GM18867 (cell line): ENCODE results near the gene DLG2.
"Not testable (repeated sequence)": the region's sequence is repeated elsewhere in the genome, so short reads cannot be mapped to it uniquely, and the experiment has no call there.

ENCODE experiments used
- ATAC-seq: cut with Tn5 transposase; IDR thresholded peaks from one replicate; pipeline ENCODE4 v1.9.1; 2021; ENCODE audit warnings: mild to moderate bottlenecking, moderate library complexity; ENCODE audit not compliant: unreplicated experiment

DLG2 gene

GRCh38 chr11:85472953-85473352 lies 154.2 kb downstream of the DLG2 start:
- ATAC-seq: no peak

GRCh38 chr11:85464283-85464682 lies 162.9 kb downstream of the DLG2 start:
- ATAC-seq: no peak

GRCh38 chr11:85459304-85459703 lies 167.8 kb downstream of the DLG2 start:
- ATAC-seq: no peak

DNA sequence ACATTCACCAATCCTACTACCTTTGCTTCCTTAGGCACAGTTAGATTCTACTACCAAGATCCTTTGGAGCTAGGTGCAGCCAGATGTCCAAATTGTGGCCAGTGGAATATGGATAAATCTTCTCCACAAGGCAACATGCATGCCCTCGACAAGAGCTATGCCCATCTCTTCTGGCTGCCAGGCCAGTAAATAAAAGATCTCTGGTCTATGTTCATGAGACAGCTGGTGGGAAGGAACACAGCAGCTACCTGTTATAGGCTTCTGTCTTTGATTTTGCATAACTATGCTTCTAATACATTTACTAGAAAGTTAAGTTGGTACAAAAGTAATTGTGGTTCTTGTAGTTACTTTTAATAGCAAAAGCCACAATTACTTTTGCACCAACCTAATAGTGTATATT lies 182.7 kb downstream of the DLG2 start:
- ATAC-seq: no peak

GRCh38 chr11:85440273-85440672 lies 186.9 kb downstream of the DLG2 start:
- no peak for ATAC-seq

GRCh38 chr11:85438328-85438727 lies 188.8 kb downstream of the DLG2 start:
- ATAC-seq: no peak

DNA sequence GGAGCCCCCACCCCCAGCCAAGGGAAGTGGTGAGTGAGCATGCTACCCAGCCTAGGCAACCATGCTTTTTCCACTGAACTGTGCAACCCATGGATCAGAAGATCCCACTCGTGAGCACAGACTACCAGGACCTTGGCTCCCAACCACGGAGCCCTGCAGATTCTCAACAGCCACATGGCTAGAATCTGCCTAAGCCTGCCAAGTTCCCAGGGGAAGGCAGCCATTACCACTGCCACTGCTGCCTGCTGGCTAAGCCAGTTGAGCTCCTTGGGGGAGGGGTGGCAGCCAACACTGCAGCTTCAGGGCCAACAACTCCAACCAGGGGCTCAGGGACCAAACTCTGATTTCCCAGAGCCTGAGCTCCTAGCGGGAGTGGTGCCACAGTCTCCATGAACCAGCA lies 195.8 kb downstream of the DLG2 start:
- no peak for ATAC-seq

DNA sequence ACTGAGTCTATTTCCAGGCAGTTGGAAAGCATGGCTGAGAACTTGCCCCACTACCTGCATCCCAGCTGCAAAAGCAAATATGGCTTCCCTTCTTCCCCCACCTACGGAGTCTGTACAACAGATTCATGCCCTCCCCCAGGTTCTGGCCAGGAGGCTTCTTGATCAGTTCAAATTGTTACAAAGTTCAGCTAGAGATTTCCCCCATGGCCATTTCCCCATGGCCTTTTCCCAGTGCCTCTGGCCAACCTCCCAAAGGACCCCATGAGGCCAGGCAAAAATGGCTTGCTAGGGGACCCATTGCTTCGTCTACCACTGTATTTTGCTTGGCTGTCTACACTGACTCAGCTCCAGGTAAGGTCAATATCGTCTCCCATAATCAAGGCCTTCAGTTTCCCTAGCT lies 203.3 kb downstream of the DLG2 start:
- ATAC-seq: no peak

- no peak for ATAC-seq
Observed at GRCh38 chr11:85423316-85423715, 203.8 kb downstream of the DLG2 start.

GRCh38 chr11:85414175-85414574 lies 213.0 kb downstream of the DLG2 start:
- ATAC-seq: no peak

DNA sequence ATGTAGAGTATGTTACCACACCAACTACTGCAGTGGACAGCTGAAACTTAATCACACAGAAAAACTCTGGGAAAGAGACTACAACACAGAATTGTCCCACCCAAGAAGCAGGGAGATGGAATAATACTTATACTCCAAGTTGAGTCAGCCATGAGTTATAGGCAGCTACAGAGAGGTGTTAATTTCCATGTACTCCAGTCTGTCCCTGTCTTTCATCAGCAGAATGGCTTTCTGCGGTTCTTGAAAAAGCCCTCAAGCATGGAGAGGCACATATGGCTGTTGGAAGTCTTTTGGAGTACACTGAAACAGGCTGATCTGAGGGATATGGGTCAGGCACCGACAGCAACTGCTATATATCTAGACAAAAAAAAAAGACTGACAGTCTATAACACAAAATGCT lies 219.5 kb downstream of the DLG2 start:
- no peak for ATAC-seq

- ATAC-seq: no peak
Observed at GRCh38 chr11:85406841-85407240, 220.3 kb downstream of the DLG2 start.

GRCh38 chr11:85406316-85406715 lies 220.8 kb downstream of the DLG2 start:
- no peak for ATAC-seq

- not testable (repeated sequence) for ATAC-seq
Observed at GRCh38 chr11:85395515-85396055, 231.6 kb downstream of the DLG2 start.

- no peak for ATAC-seq
Observed at GRCh38 chr11:85394283-85394682, 232.9 kb downstream of the DLG2 start.

DNA sequence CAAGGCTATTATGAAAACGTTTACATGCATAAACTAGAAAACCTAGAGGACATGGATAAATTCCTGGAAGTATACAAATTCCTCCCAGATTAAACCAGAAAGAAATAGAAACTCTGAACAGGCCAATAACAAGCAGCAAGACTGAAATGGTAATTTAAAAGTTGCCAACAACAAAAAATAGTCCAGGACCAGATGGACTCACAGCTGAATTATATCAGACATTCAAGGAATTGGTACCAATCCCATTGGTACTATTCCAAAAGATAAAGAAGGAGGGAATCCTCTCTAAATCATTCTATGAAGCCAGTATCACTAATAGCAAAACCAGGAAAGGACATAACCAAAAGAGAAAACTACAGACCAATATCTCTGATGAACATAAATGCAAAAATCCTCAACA lies 236.0 kb downstream of the DLG2 start:
- no peak for ATAC-seq

- ATAC-seq: no peak
Observed at GRCh38 chr11:85385547-85385946, 241.6 kb downstream of the DLG2 start.

DNA sequence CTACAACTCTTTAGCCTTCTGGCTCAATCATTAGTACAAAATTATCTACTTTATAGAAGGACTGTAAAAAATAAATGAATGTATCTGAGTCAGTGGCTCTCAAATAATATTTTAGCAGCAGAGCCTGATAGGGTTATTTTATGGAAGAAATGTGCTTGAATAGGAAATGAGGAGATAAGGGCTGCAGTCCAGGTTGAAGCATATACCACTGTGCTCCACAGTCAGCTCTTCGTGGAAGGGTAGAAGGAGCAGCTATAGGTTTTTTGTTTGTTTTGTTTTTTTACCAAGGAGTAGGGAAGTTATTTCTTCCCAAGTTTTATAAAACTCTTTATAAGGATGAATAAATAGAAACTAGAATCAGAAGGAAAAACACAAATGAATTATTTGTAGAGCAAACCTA lies 242.0 kb downstream of the DLG2 start:
- ATAC-seq: no peak

DNA sequence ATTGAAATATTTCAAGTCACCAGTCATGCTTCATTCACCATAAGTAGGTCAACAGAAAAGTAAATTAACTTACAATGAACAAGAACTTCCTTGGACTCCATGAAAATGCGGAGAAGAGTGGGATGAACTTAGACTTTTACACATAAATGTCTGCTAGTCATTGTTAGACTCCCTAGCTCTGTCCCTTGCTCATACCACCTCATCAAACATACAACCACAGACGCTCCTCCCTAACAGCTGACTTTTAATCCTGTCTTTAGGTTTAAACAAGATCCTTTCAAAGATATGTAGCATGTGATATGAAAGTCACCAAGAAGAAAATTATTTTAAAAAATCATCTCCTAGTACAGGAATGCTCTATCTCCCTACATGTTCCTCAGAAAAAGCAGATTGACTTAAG lies 248.1 kb downstream of the DLG2 start:
- no peak for ATAC-seq

GRCh38 chr11:85377901-85378300 lies 249.2 kb downstream of the DLG2 start:
- no peak for ATAC-seq

DNA sequence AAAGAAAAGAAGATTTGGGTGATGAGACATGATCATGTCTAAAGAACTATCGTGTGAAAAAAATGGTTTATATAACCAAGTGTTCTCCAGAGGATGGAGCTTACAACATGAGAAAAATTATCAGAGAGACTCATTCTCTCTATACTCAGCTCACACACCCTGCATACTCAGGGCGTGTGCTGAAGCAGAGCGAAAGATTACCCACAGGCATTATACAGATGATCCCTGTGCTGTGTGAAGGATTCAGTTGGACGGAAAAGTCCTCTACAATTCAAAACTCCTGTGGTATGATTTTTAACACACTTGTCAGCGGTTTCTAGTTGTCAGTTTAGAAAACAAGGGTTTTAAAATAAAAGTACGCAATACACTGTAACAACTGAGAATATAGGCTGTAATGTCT lies 267.3 kb downstream of the DLG2 start:
- ATAC-seq: no peak

DNA sequence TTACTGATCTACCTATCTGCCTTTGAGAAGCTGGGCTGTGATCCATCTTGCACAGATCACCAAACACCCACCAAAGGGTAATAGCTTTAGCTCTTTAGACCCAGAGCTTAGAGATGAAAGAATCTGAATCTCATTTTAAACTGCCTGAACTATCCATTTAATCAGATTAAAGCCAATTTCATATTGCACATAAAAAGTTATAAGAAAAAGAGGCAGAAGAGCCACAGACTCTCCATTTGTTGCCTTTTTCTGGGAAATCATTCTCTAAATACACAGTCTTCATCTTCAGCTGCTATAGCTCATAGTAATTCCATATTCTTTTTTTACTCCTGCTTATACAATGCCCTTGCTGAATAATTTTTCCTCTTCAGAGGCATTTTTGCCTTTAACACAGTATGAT lies 271.2 kb downstream of the DLG2 start:
- ATAC-seq: no peak

- ATAC-seq: not testable (repeated sequence)
Observed at GRCh38 chr11:85349539-85349938, 277.6 kb downstream of the DLG2 start.

DNA sequence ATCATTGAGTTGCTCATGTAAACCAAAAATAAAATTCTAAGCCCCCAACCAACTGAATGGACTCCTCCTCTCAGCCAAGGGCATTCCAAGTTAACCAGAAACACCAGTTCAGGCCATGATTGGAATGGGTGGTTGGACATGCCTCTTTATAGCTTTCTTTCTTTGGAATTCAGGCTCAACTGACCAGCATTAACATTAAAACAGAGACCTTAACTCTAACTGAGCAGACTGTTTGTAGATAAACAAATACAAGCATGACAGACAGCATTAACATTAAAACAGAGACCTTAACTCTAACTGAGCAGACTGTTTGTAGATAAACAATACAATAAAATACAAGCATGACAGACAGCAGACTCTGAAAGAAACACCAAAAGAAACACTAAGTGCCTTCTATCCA lies 278.2 kb downstream of the DLG2 start:
- ATAC-seq: no peak
